Muscle of leg (tissue), 11 donors: ENCODE results near the gene WNT2B. TPM values are rescaled to one million over a fixed set of nuclear protein-coding genes. Genes with fewer than 3 reads are reported as not detected.

Source experiments
- DNase-seq: peaks from one replicate; pipeline ENCODE4 v3.0.0; 2013
- H3K27ac ChIP-seq: one replicate; pipeline ENCODE4 v1.5.1; 2013; ENCODE audit warnings: mild to moderate bottlenecking, low read length, control low read depth
- H3K27me3 ChIP-seq: one replicate; pipeline ENCODE4 v1.6.1; 2013; ENCODE audit warnings: low read length; ENCODE audit not compliant: control insufficient read depth, insufficient read depth
- H3K36me3 ChIP-seq: one replicate; pipeline ENCODE4 v1.6.1; 2013; ENCODE audit warnings: low read length; ENCODE audit not compliant: control insufficient read depth, insufficient read depth
- H3K4me1 ChIP-seq: one replicate; pipeline ENCODE4 v1.6.1; 2013; ENCODE audit warnings: low read length; ENCODE audit not compliant: control insufficient read depth, insufficient read depth
- H3K4me3 ChIP-seq: one replicate; pipeline ENCODE4 v1.5.1; 2013; ENCODE audit warnings: low read length, control low read depth
- H3K9me3 ChIP-seq: replicated peaks from 2 replicates; pipeline ENCODE4 v1.6.1; 2013; ENCODE audit warnings: low read depth, low read length; ENCODE audit not compliant: control insufficient read depth
- WGBS: methylation state at CpG from one replicate; pipeline ENCODE4 v1.1.5; 2013; ENCODE audit warnings: missing lambda C conversion rate; ENCODE audit not compliant: insufficient coverage; 5-methylcytosine and 5-hydroxymethylcytosine counted together
- polyA plus RNA-seq, 8 donors: library from polyadenylated mRNA; unstranded; fragments of 120-200 nt; gene quantifications; one replicate each; pipeline versions ENCODE4 v1.2.1 to v1.2.3, GENCODE V29; 2013; ENCODE audit warnings: inconsistent platforms in 1 of 8, low replicate concordance in 1 of 8; ENCODE audit not compliant: insufficient read length in 8 of 8, insufficient read depth in 1 of 8
- total RNA-seq: library from RNA; stranded (reverse); fragments of 120-200 nt; gene quantifications from one replicate; pipeline ENCODE4 v1.2.4, GENCODE V29; 2013

The WNT2B gene
- total and polyA plus RNA-seq, 9 donors = 2.6 to 7.8 (median 4.1) TPM

DNA sequence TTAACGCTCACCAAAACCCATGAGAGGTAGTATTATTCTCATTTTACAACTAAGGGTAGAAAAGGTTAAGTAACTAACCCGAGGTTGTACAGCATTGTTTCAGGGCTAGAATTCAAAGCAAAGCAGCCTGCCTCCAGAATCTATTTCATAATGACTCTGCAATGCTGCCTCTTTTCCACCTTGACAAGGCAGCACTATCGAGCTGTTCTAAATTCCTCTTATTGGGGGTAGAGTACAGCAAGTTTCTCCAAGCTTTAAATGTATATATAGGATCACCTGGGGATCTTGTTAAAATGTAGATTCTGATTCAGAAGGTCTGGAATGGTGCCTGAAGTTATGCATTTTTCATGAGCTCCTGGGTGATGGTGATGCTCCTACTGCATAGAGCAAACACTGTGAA is 30.1 kb downstream of the WNT2B start:
- Histone ChIP-seq H3K4me1 (peaks cover 2% of the 10 kb centered on the region), H3K36me3 (peaks cover 5% of the 10 kb centered on the region), H3K27me3 (no peaks in the 10 kb centered on the region), H3K9me3 (no peaks in the 10 kb centered on the region), H3K4me3 (no peak overlapping the region), H3K27ac (no peak overlapping the region)
- DNase-seq = no peak
- 80% methylated on average over 1 of the region's 3 CpGs for WGBS

DNA sequence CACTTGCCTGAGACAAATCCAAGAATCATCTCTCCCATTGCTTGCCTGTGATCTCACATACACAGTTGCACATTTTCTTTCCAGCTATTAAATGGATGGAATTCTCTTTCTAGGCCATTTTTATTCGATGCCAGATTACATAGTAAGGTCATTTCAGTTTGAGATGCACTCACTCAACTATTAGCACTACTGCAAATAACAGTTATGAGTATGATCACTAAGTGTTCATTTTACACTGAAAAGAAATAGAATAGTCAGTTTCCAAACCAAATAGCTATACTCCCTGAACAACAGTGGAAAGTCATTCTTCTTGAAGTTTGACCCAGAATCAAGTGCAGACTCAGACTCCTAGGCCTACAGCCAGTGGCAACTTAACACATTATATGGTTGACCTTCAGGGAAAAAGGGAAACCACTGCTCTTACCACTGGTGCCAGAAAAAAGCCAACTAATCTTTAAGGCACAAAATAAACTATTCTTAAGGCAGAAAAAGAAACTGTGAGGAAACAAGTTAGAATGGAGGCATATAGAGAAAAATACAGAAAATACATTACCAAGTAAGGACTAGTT is 31.5 kb downstream of the WNT2B start:
- H3K4me3 ChIP-seq = no peak overlapping the region
- peaks cover 5% of the 10 kb centered on the region for H3K36me3 ChIP-seq
- H3K9me3 ChIP-seq = no peaks in the 10 kb centered on the region
- H3K4me1 ChIP-seq = peaks cover 2% of the 10 kb centered on the region
- H3K27me3 ChIP-seq = no peaks in the 10 kb centered on the region
- no CpG with 5 or more reads among the region's 1 CpG for WGBS
- no peak overlapping the region for H3K27ac ChIP-seq
- peak; percentile 82 for DNase-seq

- no peaks in the 10 kb centered on the region for H3K9me3 ChIP-seq
- no peaks in the 10 kb centered on the region for H3K27me3 ChIP-seq
- no CpG with 5 or more reads among the region's 1 CpG for WGBS
- DNase-seq = no peak
- no peak overlapping the region for H3K27ac ChIP-seq
- H3K4me1 ChIP-seq = peaks cover 2% of the 10 kb centered on the region
- no peak overlapping the region for H3K4me3 ChIP-seq
- peaks cover 5% of the 10 kb centered on the region for H3K36me3 ChIP-seq
Observed at GRCh38 chr1:112541299-112541698, 32.5 kb downstream of the WNT2B start.

DNA sequence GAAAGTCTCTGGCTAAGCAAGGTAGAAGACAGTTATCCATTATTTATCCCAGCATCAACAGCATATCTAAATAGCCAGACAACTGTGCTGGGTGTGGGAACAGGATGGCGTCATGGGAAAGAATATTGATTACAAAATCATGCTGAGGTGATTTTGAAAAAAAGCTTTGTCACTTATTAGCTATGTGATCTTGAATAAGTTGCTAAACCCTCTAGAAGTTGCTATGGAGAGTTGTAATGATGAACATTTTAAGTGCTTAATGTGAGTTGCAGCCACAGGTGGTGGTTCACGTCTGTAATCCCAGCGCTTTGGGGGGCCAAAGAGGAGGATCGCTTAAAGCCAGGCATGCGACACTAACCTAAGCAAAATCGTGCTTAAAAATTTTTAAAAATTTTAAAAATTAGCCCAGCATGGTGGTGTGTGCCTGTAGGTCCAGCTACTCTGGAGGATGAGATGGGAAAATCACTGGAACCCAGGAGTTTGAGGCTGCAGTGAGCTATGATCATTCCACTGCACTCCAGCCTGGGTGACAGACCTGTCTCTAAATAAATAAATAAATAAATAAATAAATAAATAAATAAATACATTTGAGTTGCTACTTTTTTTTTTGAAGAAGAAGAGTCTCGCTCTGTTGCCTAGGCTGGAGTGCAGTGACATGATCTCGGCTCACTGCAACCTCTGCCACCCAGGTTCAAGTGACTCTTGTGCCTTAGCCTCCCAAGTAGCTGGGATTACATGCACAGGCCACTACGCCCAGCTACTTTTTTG is 33.6 kb downstream of the WNT2B start:
- Histone ChIP-seq H3K4me3 (no peak overlapping the region), H3K36me3 (peaks cover 5% of the 10 kb centered on the region), H3K27me3 (no peaks in the 10 kb centered on the region), H3K27ac (no peak overlapping the region), H3K4me1 (no peaks in the 10 kb centered on the region), H3K9me3 (no peaks in the 10 kb centered on the region)
- WGBS = 100% methylated on average over 1 of the region's 9 CpGs
- DNase-seq = no peak

- no peaks in the 10 kb centered on the region for H3K27me3 ChIP-seq
- peaks cover under 1% of the 10 kb centered on the region for H3K36me3 ChIP-seq
- no peak overlapping the region for H3K4me3 ChIP-seq
- no peaks in the 10 kb centered on the region for H3K9me3 ChIP-seq
- H3K4me1 ChIP-seq = no peaks in the 10 kb centered on the region
- WGBS = no CpG with 5 or more reads among the region's 1 CpG
- peak; percentile 64 for DNase-seq
- H3K27ac ChIP-seq = peak overlapping the region; percentile 40
Observed at GRCh38 chr1:112544011-112544688, 35.4 kb downstream of the WNT2B start.

- WGBS = no CpG with 5 or more reads among the region's 3 CpGs
- Histone ChIP-seq H3K9me3 (no peaks in the 10 kb centered on the region), H3K4me1 (no peaks in the 10 kb centered on the region), H3K27ac (no peak overlapping the region), H3K27me3 (no peaks in the 10 kb centered on the region), H3K4me3 (no peak overlapping the region), H3K36me3 (no peaks in the 10 kb centered on the region)
- peak; percentile 31 for DNase-seq
Observed at GRCh38 chr1:112544751-112545150, 36.0 kb downstream of the WNT2B start.

DNA sequence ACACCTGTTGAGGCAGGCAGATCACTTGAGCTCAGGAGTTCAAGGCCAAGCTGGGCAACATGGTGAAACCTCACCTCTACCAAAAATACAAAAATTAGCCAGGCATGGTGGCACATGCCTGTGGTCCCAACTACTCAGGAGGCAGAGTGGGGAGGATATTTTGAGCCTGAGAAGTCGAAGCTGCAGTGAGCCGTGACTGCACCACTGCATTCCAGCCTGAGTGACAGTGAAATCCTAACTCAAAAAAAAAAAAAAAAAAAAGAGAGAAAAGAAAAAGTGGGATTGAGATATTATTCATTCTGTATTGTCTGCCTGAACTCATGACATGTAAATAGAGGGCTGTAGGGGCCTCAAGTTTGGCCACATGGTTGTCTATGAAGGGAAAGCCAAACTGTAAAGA is 37.3 kb downstream of the WNT2B start:
- Histone ChIP-seq H3K27ac (no peak overlapping the region), H3K36me3 (no peaks in the 10 kb centered on the region), H3K4me3 (no peak overlapping the region), H3K27me3 (no peaks in the 10 kb centered on the region), H3K9me3 (no peaks in the 10 kb centered on the region), H3K4me1 (no peaks in the 10 kb centered on the region)
- WGBS = no CpG with 5 or more reads among the region's 2 CpGs
- DNase-seq = no peak

DNA sequence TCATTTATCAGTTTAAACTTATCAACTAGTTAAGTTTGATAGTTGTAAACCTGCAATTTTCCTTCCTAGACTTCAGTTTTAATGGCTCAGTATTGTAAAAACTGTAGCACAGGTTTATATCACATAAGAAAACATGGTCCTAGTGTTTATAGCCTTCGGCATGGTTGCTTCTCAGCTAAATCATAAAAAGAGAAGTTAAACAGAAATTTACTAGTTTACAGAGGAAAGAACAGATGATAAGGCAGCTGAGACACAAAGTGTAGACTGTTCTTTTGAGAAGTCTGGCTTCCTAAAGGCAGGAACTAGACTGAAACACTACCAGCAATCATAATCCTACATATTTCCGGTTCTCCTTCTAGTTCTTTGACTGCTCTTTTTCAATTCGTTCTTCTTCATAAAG is 39.8 kb downstream of the WNT2B start:
- no peak overlapping the region for H3K27ac ChIP-seq
- WGBS = no CpG with 5 or more reads among the region's 3 CpGs
- no peaks in the 10 kb centered on the region for H3K36me3 ChIP-seq
- no peak for DNase-seq
- H3K9me3 ChIP-seq = no peaks in the 10 kb centered on the region
- H3K27me3 ChIP-seq = no peaks in the 10 kb centered on the region
- no peak overlapping the region for H3K4me3 ChIP-seq
- no peaks in the 10 kb centered on the region for H3K4me1 ChIP-seq

- no peaks in the 10 kb centered on the region for H3K4me1 ChIP-seq
Observed at GRCh38 chr1:112549590-112549989, 40.8 kb downstream of the WNT2B start.

GRCh38 chr1:112554411-112554810 is 45.6 kb downstream of the WNT2B start:
- no peaks in the 10 kb centered on the region for H3K4me1 ChIP-seq
- no peak overlapping the region for H3K4me3 ChIP-seq
- no peaks in the 10 kb centered on the region for H3K9me3 ChIP-seq
- peak; percentile 66 for DNase-seq
- H3K27me3 ChIP-seq = no peaks in the 10 kb centered on the region
- H3K27ac ChIP-seq = no peak overlapping the region
- peaks cover 3% of the 10 kb centered on the region for H3K36me3 ChIP-seq

More at GRCh38 chr1:112549590-112549989, 40.8 kb downstream of the WNT2B start:
- H3K36me3 ChIP-seq = peaks cover 3% of the 10 kb centered on the region
- H3K27me3 ChIP-seq = no peaks in the 10 kb centered on the region
- no peaks in the 10 kb centered on the region for H3K9me3 ChIP-seq
- H3K4me3 ChIP-seq = no peak overlapping the region
- DNase-seq = no peak
- no peak overlapping the region for H3K27ac ChIP-seq
- no CpG with 5 or more reads among the region's 2 CpGs for WGBS
